K562 (cell line): Measurements from ENCODE around the gene ARMC8. TPM values are rescaled to one million over a fixed set of nuclear protein-coding genes. Genes with fewer than 3 reads are reported as not detected.

ENCODE experiments used
- ATAC-seq: fragments of 200-7000 bp; cut with Tn5 transposase; 3 replicates; pipeline ENCODE4 v1.9.1; 2020; ENCODE audit warnings: moderate library complexity
- BruUV-seq: library from RNA; stranded (reverse); fragments of 400-500 nt; replicated peaks from 2 replicates; lab custom pipeline; 2021; lab: Mats Ljungman, UMichigan
- CTCF ChIA-PET: fragments of 300-600 bp; formaldehyde crosslinking; extraction: SDS; loops from one replicate; lab custom pipeline; 2021; ENCODE audit warnings: low intra/inter-chr PET ratio; lab: Yijun Ruan, JAX
- POLR2A ChIA-PET: fragments of 300-600, 350-650 bp; sonication (Branson Sonifier 250); formaldehyde crosslinking; extraction: SDS; loops from one replicate; lab custom pipeline; 2021; ENCODE audit warnings: antibody characterized with exemption, inconsistent platforms; lab: Yijun Ruan, JAX
- DNase-seq, 4 experiments: peaks; one replicate each; pipeline versions ENCODE4 v3.0.0 to v3.0.0-alpha.2; 2011 to 2018; ENCODE audit warnings: low spot score in 3 of 4, mixed read lengths in 3 of 4; ENCODE audit errors: extremely low read depth in 1 of 4
- FAIRE-seq: peaks from 2 replicates; lab custom pipeline; 2011; peaks lifted over from hg19 to GRCh38; lab: Jason Lieb, UNC
- H2AFZ ChIP-seq: 2 replicates; pipeline ENCODE4 v1.6.0; 2011; ENCODE audit warnings: low read depth, low read length, control low read depth, inconsistent platforms
- H3K27ac ChIP-seq: fragments of 200-600 bp; 3 replicates; pipeline ENCODE4 v1.8.0; 2011; ENCODE audit warnings: low read depth, mild to moderate bottlenecking, control low read depth, inconsistent platforms, low read length, moderate library complexity, mixed read lengths; ENCODE audit errors: extremely low read depth
- H3K27me3 ChIP-seq, 2 experiments: fragments of 300-600 bp in 1 of 2; 2 replicates in 1 of 2; 3 replicates in 1 of 2; pipeline versions ENCODE4 v1.6.0 to v1.8.0; 2011; ENCODE audit warnings: inconsistent platforms in 2 of 2, low read length in 2 of 2, mild to moderate bottlenecking in 1 of 2, mixed read lengths in 1 of 2, moderate library complexity in 1 of 2; ENCODE audit not compliant: control insufficient read depth in 2 of 2, insufficient read depth in 2 of 2
- H3K36me3 ChIP-seq: fragments of 300-600 bp; 3 replicates; pipeline ENCODE4 v1.8.0; 2011; ENCODE audit warnings: mild to moderate bottlenecking, low read length, inconsistent platforms; ENCODE audit not compliant: control insufficient read depth, insufficient read depth
- H3K4me1 ChIP-seq, 2 experiments: fragments of 200-600 bp in 1 of 2; replicated peaks in 1 of 2; 2 replicates in 1 of 2; 3 replicates in 1 of 2; pipeline versions ENCODE4 v1.5.1 to v1.8.0; 2011; ENCODE audit warnings: inconsistent platforms in 2 of 2, low read length in 2 of 2, mild to moderate bottlenecking in 1 of 2, mixed read lengths in 1 of 2, moderate library complexity in 1 of 2; ENCODE audit not compliant: control insufficient read depth in 2 of 2, insufficient read depth in 2 of 2
- H3K4me2 ChIP-seq: 2 replicates; pipeline ENCODE4 v1.6.1; 2011; ENCODE audit warnings: low read length, control low read depth, inconsistent platforms, mixed read lengths; ENCODE audit not compliant: insufficient read depth
- H3K4me3 ChIP-seq: fragments of 200-600 bp; sonication (generic), shearing (Covaris generic); 2 replicates; pipeline ENCODE4 v1.5.1; 2016; ENCODE audit warnings: control low read depth, inconsistent platforms
- H3K79me2 ChIP-seq: fragments of 200-600 bp; 3 replicates; pipeline ENCODE4 v1.8.0; 2011; ENCODE audit warnings: low read length, inconsistent platforms; ENCODE audit not compliant: control insufficient read depth, insufficient read depth
- H3K9ac ChIP-seq, 2 experiments: 2 replicates each; pipeline versions ENCODE4 v1.6.0 to v1.6.1; 2011; ENCODE audit warnings: low read depth in 2 of 2, low read length in 2 of 2, control low read depth in 1 of 2, inconsistent platforms in 1 of 2, mild to moderate bottlenecking in 1 of 2, mixed read lengths in 1 of 2; ENCODE audit not compliant: insufficient read depth in 1 of 2
- H3K9me1 ChIP-seq: one replicate; pipeline ENCODE4 v1.6.0; 2011; ENCODE audit warnings: inconsistent platforms, mild to moderate bottlenecking, low read length, moderate library complexity; ENCODE audit not compliant: control insufficient read depth, insufficient read depth
- H3K9me3 ChIP-seq: replicated peaks from 2 replicates; pipeline ENCODE4 v1.5.1; 2011; ENCODE audit warnings: low read depth, low read length, inconsistent platforms; ENCODE audit not compliant: control insufficient read depth, insufficient read depth
- H4K20me1 ChIP-seq: replicated peaks from 2 replicates; pipeline ENCODE4 v1.6.1; 2011; ENCODE audit warnings: low read length, inconsistent platforms, mixed read lengths; ENCODE audit not compliant: control insufficient read depth, insufficient read depth
- GMEB1 ChIP-seq: fragments of 250-450 bp; sonication (Bioruptor Pico); IDR thresholded peaks from 2 replicates; pipeline ENCODE4 v1.4.0; 2020; ENCODE audit warnings: mild to moderate bottlenecking
- HCFC1 ChIP-seq: IDR thresholded peaks from 2 replicates; pipeline ENCODE4 v1.6.1; 2012; ENCODE audit warnings: low read depth, low read length, improper control_type of control experiment
- HOMEZ ChIP-seq: fragments of 250-450 bp; sonication (Bioruptor Pico); IDR thresholded peaks from 2 replicates; pipeline ENCODE4 v1.4.0; 2020; ENCODE audit warnings: mild to moderate bottlenecking, moderate library complexity
- LEF1 ChIP-seq: fragments of 450-650 bp; IDR thresholded peaks from 2 replicates; pipeline ENCODE4 v1.6.1; 2016; ENCODE audit warnings: mild to moderate bottlenecking
- PHB ChIP-seq: fragments of 250-450 bp; sonication (Bioruptor Pico); IDR thresholded peaks from 2 replicates; pipeline ENCODE4 v1.5.0; 2021
- TCF15 ChIP-seq: fragments of 250-450 bp; sonication (Bioruptor Pico); IDR thresholded peaks from 2 replicates; pipeline ENCODE4 v1.8.0; 2022; ENCODE audit warnings: moderate library complexity, mild to moderate bottlenecking, inconsistent platforms
- TSHZ1 ChIP-seq: fragments of 250-450 bp; sonication (Bioruptor Pico); IDR thresholded peaks from 2 replicates; pipeline ENCODE4 v1.4.0; 2020; ENCODE audit warnings: mild to moderate bottlenecking, moderate library complexity
- ZNF592 ChIP-seq: fragments of 450-650 bp; IDR thresholded peaks from 2 replicates; pipeline ENCODE4 v1.6.1; 2017; ENCODE audit warnings: antibody characterized with exemption, mild to moderate bottlenecking
- ZNF780A ChIP-seq: fragments of 250-450 bp; sonication (Bioruptor Pico); IDR thresholded peaks from 2 replicates; pipeline ENCODE4 v1.5.0; 2021; ENCODE audit warnings: mild to moderate bottlenecking
- WGBS: fragments of 100-300 bp; shearing (Covaris generic); methylation state at CpG from one replicate; pipeline ENCODE4 v1.1.6; 2016; ENCODE audit warnings: low coverage, mixed read lengths; ENCODE audit not compliant: insufficient coverage; ENCODE audit errors: missing lambda C conversion rate; 5-methylcytosine and 5-hydroxymethylcytosine counted together
- in situ Hi-C: fragments of 300-500 bp; cut with MboI; formaldehyde crosslinking; loops from 4 replicates; pipeline ENCODE4 v1.15.0; 2018; ENCODE audit warnings: inconsistent platforms, mixed read lengths
- intact Hi-C: fragments of 100-400 bp; cut with micrococcal nuclease; formaldehyde crosslinking; loops from 2 replicates; pipeline ENCODE4 v1.14.2; 2022
- polyA plus RNA-seq, 8 experiments: library from polyadenylated mRNA; depleted of rRNA in 4 of 8; stranded (reverse) in 5 of 8; unstranded in 3 of 8; fragments of >200 nt; fragmentation: Nextera tagmentation in 2 of 8; fragmentation: Illumina TruSeq in 1 of 8; extraction: Ambion mirVana in 2 of 8; extraction: Trizol in 1 of 8; gene quantifications; 2 replicates each; pipeline versions ENCODE4 v1.2.1 to v1.2.3, GENCODE V29; 2011 to 2014; ENCODE audit warnings: inconsistent platforms in 1 of 8, missing spikeins in 1 of 8
- total RNA-seq, 7 experiments: library from RNA; depleted of rRNA in 6 of 7; stranded (reverse); fragments of >200 nt in 6 of 7; fragmentation: Illumina TruSeq in 2 of 7; extraction: Trizol in 2 of 7; gene quantifications; 2 replicates each; pipeline versions ENCODE4 v1.2.1 to v1.2.3, GENCODE V29; 2011 to 2021; ENCODE audit warnings: low replicate concordance in 1 of 7

ARMC8 gene
- total and polyA plus RNA-seq, 9 of the 15 experiments (the other 6 are each of a cell fraction or from before 2014, with no cell fraction given) = 22.4 to 76.1 (median 37.3) TPM

- WGBS = 0% methylated on average over 2 of the region's 2 CpGs
- H3K4me1 ChIP-seq = no peaks in the 10 kb centered on the region
- no peak overlapping the region for H3K27ac ChIP-seq
- H3K9me3 ChIP-seq = no peaks in the 10 kb centered on the region
- CTCF ChIA-PET = no interaction called here
- H3K9ac ChIP-seq = no peak overlapping the region
- in situ Hi-C loops (no loop called here), intact Hi-C loops (no loop called here)
- no peaks in the 10 kb centered on the region for H3K27me3 ChIP-seq
- no peak for DNase-seq
- no peaks in the 10 kb centered on the region for H3K9me1 ChIP-seq
- ATAC-seq = no peak
- no peak for FAIRE-seq
- no peak overlapping the region for H2AFZ ChIP-seq
- no peaks in the 10 kb centered on the region for H3K36me3 ChIP-seq
- no peak for TF ChIP-seq GMEB1 (CRISPR knock-in tag)
- no peak for TF ChIP-seq HCFC1
- no peak for TF ChIP-seq TSHZ1 (CRISPR knock-in tag)
- no peak for TF ChIP-seq LEF1
- TF ChIP-seq ZNF592 = no peak
- no peak for TF ChIP-seq HOMEZ (CRISPR knock-in tag)
- TF ChIP-seq TCF15 (CRISPR knock-in tag) = no peak
- no peak for TF ChIP-seq PHB (CRISPR knock-in tag)
- TF ChIP-seq ZNF780A (CRISPR knock-in tag) = no peak
- no peaks in the 10 kb centered on the region for H3K79me2 ChIP-seq
- no TSS peak for BruUV-seq
- H3K4me3 ChIP-seq = no peak overlapping the region
- POLR2A ChIA-PET = no interaction called here
- no peak overlapping the region for H3K4me2 ChIP-seq
- no peaks in the 10 kb centered on the region for H4K20me1 ChIP-seq
Measured at GRCh38 chr3:138137861-138138260, 49.2 kb upstream of the ARMC8 start.
